ENCODE measurements around the gene UBE2B. TPM values are rescaled to one million over a fixed set of nuclear protein-coding genes. Genes with fewer than 3 reads are reported as not detected.

The UBE2B gene
- total RNA-seq, 1 experiment from 2014 or later = 39.7 TPM

GRCh38 chr5:134440201-134440755 is 68.9 kb downstream of the UBE2B start:
- peaks cover 36% of the 10 kb centered on the region for H3K36me3 Mint-ChIP-seq
- peaks cover 14% of the 10 kb centered on the region for H3K9me3 Mint-ChIP-seq
- no peaks in the 10 kb centered on the region for H3K27me3 Mint-ChIP-seq (ENCODE audit: low read depth)
- ATAC-seq (no peak), DNase-seq (ENCODE audit: low spot score) (no peak)
- no peak overlapping the region for H3K4me3 Mint-ChIP-seq
- no peak for TF ChIP-seq CBFB (CRISPR knock-in tag; IDR thresholded peaks at IDR 0.05; ENCODE audit: low read depth)
- H3K27ac Mint-ChIP-seq = peak overlapping the region; percentile 94
- POLR2A ChIA-PET = no interaction called here
- CTCF ChIA-PET = no interaction called here
- peaks cover 28% of the 10 kb centered on the region for H3K4me1 Mint-ChIP-seq

Other genes with a start within 250 kb of the UBE2B start
- gene SKP1, start 194.6 kb upstream of the UBE2B start, total RNA-seq (2021) = 280 to 303 TPM (median 285 TPM) in 3 replicates
- gene PPP2CA, start 145.5 kb upstream of the UBE2B start, total RNA-seq (2021) = 178 to 186 TPM (median 178 TPM) in 3 replicates
- gene CDKL3, start 4.4 kb upstream of the UBE2B start, total RNA-seq (2021) = 1.8 to 4.0 TPM (median 2.1 TPM) in 3 replicates
- gene CDKN2AIPNL, start 40.3 kb downstream of the UBE2B start, total RNA-seq (2021) = 54.3 to 60.7 TPM (median 59.8 TPM) in 3 replicates
- gene JADE2, start 154.1 kb downstream of the UBE2B start, total RNA-seq (2021) = 39.4 to 46.2 TPM (median 40.8 TPM) in 3 replicates